NT2/D1 (cell line): ENCODE data around the gene SPDYE11.
"Not testable (repeated sequence)": the region's sequence is repeated elsewhere in the genome, so short reads cannot be mapped to it uniquely, and the experiment has no call there.

Experiments used
- DNase-seq: peaks from one replicate; pipeline ENCODE4 v3.0.0-alpha.2; 2011; ENCODE audit warnings: low read depth, low spot score
- H3K27me3 ChIP-seq: 2 replicates; pipeline ENCODE4 v1.6.0; 2011; ENCODE audit warnings: mild to moderate bottlenecking; ENCODE audit not compliant: insufficient read length, insufficient read depth
- H3K36me3 ChIP-seq: 2 replicates; pipeline ENCODE4 v1.6.1; 2011; ENCODE audit warnings: mild to moderate bottlenecking, low read length, mixed read lengths; ENCODE audit not compliant: insufficient read depth, insufficient read length
- H3K4me1 ChIP-seq: 2 replicates; pipeline ENCODE4 v1.5.1; 2011; ENCODE audit not compliant: insufficient read depth, insufficient read length
- H3K4me3 ChIP-seq: 2 replicates; pipeline ENCODE4 v1.5.1; 2011; ENCODE audit warnings: low read depth; ENCODE audit not compliant: insufficient read length
- H3K9ac ChIP-seq: 2 replicates; pipeline ENCODE4 v1.6.0; 2011; ENCODE audit warnings: low read depth; ENCODE audit not compliant: insufficient read length
- H3K9me3 ChIP-seq: 2 replicates; pipeline ENCODE4 v1.5.1; 2011; ENCODE audit warnings: mild to moderate bottlenecking, low read length; ENCODE audit not compliant: insufficient read depth

SPDYE11 gene, protein sequence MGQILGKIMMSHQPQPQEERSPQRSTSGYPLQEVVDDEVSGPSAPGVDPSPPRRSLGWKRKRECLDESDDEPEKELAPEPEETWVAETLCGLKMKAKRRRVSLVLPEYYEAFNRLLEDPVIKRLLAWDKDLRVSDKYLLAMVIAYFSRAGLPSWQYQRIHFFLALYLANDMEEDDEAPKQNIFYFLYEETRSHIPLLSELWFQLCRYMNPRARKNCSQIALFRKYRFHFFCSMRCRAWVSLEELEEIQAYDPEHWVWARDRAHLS

DNA sequence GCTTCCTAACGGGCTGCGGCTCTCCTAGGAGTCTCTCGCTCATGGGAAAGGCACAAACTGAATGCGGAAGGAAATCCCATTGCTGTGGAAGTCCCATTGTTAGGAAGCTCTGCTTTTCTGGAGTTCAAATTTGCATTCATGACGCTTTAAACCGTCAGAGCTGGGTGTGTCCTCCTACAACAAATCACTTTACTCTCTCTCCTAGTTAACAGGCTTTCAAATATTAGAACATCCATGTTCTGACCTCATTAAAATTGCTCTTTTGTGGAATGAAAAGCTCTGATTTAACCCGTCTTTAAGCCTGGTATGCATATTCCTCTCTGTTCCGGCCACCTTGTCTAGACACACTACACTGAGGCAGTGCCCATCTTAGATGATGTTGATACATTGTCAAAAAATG is at the start of gene SPDYE11:
SPDYE11 (minus strand) TSS at position 101 of the 400 bp plus-strand sequence. CDS start 1,800 bp downstream, outside the sequence.
- H3K9me3 ChIP-seq, H3K36me3 ChIP-seq, H3K4me3 ChIP-seq, H3K4me1 ChIP-seq, H3K27me3 ChIP-seq, H3K9ac ChIP-seq, DNase-seq: not testable (repeated sequence)

DNA sequence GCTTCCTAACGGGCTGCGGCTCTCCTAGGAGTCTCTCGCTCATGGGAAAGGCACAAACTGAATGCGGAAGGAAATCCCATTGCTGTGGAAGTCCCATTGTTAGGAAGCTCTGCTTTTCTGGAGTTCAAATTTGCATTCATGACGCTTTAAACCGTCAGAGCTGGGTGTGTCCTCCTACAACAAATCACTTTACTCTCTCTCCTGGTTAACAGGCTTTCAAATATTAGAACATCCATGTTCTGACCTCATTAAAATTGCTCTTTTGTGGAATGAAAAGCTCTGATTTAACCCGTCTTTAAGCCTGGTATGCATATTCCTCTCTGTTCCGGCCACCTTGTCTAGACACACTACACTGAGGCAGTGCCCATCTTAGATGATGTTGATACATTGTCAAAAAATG is 28.2 kb upstream of the SPDYE11 start, which contains the start of gene SPDYE9:
SPDYE9 (minus strand) TSS at position 101 of the 400 bp plus-strand sequence. CDS start 1,800 bp downstream, outside the sequence.
- not testable (repeated sequence) for H3K4me3 ChIP-seq, H3K9ac ChIP-seq, H3K27me3 ChIP-seq, H3K4me1 ChIP-seq, H3K9me3 ChIP-seq, H3K36me3 ChIP-seq, DNase-seq

DNA sequence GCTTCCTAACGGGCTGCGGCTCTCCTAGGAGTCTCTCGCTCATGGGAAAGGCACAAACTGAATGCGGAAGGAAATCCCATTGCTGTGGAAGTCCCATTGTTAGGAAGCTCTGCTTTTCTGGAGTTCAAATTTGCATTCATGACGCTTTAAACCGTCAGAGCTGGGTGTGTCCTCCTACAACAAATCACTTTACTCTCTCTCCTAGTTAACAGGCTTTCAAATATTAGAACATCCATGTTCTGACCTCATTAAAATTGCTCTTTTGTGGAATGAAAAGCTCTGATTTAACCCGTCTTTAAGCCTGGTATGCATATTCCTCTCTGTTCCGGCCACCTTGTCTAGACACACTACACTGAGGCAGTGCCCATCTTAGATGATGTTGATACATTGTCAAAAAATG is 28.0 kb downstream of the SPDYE11 start, which contains the start of gene SPDYE8:
SPDYE8 (minus strand) TSS at position 101 of the 400 bp plus-strand sequence. CDS start 1,800 bp downstream, outside the sequence.
- not testable (repeated sequence) for DNase-seq, H3K27me3 ChIP-seq, H3K9ac ChIP-seq, H3K4me3 ChIP-seq, H3K36me3 ChIP-seq, H3K4me1 ChIP-seq, H3K9me3 ChIP-seq

DNA sequence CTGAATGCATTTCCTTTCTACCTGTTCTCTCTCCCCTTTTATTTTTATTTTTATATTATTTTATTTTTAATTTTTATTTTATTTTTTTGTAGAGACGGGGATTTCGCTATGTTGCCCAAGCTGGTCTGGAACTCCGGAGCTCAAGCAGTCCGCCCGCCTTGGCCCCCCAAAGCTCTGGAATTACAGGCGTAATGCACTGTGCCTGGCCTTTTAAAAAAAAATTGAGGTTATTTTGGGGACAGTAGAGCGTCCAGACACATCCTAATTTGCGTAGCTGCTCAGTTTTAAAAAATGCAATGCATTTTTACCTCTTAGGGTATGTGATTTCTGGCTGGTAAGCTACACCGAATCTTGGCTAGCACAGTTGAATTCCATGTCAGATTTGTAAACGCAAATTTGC is 51.2 kb downstream of the SPDYE11 start:
- not testable (repeated sequence) for H3K36me3 ChIP-seq, DNase-seq, H3K4me1 ChIP-seq, H3K9me3 ChIP-seq, H3K9ac ChIP-seq, H3K27me3 ChIP-seq, H3K4me3 ChIP-seq

DNA sequence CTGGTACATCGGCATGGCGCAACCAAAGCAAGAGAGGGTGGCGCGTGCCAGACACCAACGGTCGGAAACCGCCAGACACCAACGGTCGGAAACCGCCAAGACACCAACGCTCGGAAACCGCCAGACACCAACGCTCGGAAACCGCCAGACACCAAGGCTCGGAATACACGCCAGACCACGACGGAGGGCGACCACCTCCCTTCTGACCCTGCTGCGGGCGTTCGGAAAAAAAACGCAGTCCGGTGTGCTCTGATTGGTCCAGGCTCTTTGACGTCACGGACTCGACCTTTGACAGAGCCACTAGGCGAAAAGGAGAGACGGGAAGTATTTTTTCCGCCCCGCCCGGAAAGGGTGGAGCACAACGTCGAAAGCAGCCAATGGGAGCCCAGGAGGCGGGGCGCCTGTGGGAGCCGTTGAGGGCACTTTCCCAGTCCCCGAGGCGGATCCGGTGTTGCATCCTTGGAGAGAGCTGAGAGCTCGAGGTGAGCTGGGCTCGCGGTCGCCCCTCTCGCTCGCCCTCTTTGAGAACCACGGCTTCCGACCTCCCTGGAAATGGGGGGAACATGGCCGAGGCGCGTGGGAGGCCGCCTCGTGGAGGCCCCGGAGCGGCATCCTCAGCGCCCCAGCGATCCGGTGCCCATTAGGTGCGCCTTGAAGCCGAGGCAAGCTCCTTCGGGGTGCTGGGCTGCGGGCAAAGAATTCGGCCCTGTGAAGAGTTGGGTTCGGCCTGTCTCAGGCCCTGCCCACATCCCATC is 51.8 kb downstream of the SPDYE11 start:
- peak; percentile 70 for DNase-seq
- not testable (repeated sequence) for H3K36me3 ChIP-seq, H3K9me3 ChIP-seq, H3K27me3 ChIP-seq, H3K4me1 ChIP-seq
- Histone ChIP-seq H3K4me3 (peak overlapping the region; percentile 49), H3K9ac (peak overlapping the region; percentile 64)

- DNase-seq, H3K36me3 ChIP-seq, H3K4me1 ChIP-seq, H3K27me3 ChIP-seq, H3K9me3 ChIP-seq: not testable (repeated sequence)
- Histone ChIP-seq H3K9ac (peak overlapping the region; percentile 64), H3K4me3 (peak overlapping the region; percentile 49)
Observed at GRCh38 chr7:73005356-73005692, 52.4 kb downstream of the SPDYE11 start.

DNA sequence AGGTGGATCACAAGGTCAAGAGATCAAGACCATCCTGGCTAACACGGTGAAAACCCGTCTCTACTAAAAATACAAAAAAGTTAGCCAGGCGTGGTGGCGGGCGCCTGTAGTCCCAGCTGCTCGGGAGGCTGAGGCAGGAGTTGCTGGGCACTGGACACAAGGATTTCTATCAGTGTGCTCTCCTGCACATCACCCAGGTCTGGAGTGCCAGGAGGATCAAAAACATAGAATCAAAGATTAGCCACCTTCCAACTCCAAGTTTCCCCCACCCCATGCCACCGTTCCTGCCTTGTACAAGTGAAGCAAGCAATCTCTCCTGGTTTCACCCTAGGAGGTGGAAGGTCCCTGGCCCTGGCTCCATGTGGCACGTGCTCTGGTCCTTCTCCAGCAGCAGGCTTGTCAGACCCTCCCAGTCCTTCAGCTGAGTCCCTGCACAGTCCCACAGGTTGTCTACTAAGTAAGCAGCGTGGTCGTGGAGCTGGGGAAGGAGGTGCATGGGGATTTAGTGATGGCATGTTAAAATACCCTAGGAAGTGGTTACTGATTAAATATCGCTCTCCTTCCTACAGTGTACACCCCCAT is 59.7 kb downstream of the SPDYE11 start:
- not testable (repeated sequence) for H3K4me1 ChIP-seq, H3K9ac ChIP-seq, H3K36me3 ChIP-seq, H3K4me3 ChIP-seq, H3K9me3 ChIP-seq, DNase-seq, H3K27me3 ChIP-seq
